PFSK-1 (cell line): Measurements from ENCODE around the gene SERPINE2.

Experiments used
- POLR2AphosphoS5 ChIP-seq: IDR thresholded peaks from 2 replicates; pipeline ENCODE4 v1.6.1; 2012; ENCODE audit warnings: low read depth, mild to moderate bottlenecking, control low read depth, low read length, moderate library complexity
- TF ChIP-seq, protein P1 (sequence below), 2 experiments: IDR thresholded peaks; 2 replicates each; pipeline versions ENCODE4 v1.6.1 to v1.8.0; 2011 to 2012; ENCODE audit warnings: low read depth in 2 of 2, low read length in 2 of 2, control low read depth in 1 of 2, inconsistent platforms in 1 of 2, mild to moderate bottlenecking in 1 of 2, moderate library complexity in 1 of 2; ENCODE audit not compliant: insufficient read depth in 1 of 2

DNA sequence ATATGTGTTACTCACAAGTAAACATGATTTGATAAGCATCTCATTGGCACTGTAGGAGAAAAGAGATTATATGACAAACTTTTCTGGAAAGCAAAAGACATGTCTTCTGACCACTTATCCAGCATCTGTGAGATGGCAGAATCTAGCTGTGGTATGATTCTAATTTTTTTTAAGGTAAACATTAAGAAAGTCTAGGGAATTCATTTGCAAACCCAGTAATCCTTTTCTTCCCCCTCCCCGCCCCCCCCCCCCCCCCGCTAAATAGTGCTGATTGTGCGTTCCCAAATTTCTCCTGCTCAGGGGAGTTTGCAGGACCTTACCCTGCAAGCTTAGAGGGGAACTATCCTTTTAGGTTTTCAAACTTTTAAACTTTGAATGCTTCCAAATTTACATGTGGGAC lies 69.8 kb downstream of the SERPINE2 start:
- TF ChIP-seq POLR2AphosphoS5: no peak
- TF ChIP-seq, protein P1, sequence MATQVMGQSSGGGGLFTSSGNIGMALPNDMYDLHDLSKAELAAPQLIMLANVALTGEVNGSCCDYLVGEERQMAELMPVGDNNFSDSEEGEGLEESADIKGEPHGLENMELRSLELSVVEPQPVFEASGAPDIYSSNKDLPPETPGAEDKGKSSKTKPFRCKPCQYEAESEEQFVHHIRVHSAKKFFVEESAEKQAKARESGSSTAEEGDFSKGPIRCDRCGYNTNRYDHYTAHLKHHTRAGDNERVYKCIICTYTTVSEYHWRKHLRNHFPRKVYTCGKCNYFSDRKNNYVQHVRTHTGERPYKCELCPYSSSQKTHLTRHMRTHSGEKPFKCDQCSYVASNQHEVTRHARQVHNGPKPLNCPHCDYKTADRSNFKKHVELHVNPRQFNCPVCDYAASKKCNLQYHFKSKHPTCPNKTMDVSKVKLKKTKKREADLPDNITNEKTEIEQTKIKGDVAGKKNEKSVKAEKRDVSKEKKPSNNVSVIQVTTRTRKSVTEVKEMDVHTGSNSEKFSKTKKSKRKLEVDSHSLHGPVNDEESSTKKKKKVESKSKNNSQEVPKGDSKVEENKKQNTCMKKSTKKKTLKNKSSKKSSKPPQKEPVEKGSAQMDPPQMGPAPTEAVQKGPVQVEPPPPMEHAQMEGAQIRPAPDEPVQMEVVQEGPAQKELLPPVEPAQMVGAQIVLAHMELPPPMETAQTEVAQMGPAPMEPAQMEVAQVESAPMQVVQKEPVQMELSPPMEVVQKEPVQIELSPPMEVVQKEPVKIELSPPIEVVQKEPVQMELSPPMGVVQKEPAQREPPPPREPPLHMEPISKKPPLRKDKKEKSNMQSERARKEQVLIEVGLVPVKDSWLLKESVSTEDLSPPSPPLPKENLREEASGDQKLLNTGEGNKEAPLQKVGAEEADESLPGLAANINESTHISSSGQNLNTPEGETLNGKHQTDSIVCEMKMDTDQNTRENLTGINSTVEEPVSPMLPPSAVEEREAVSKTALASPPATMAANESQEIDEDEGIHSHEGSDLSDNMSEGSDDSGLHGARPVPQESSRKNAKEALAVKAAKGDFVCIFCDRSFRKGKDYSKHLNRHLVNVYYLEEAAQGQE (IDR thresholded peaks at IDR 0.05; ENCODE audit: insufficient read depth in 1 of 2, low read depth in 2 of 2, low read length in 2 of 2): no peak
